Measurements from ENCODE around the gene FAM131C. TPM values are rescaled to one million over a fixed set of nuclear protein-coding genes. Genes with fewer than 3 reads are reported as not detected.

Gene FAM131C
- total and polyA plus RNA-seq, 10 of the 15 experiments (the other 5 are each of a cell fraction or from before 2014, with no cell fraction given) = 0.03 TPM; not detected in 9

GRCh38 chr1:16009030-16009460, 64.4 kb downstream of the FAM131C start:
- SMC1A ChIA-PET (ENCODE audit: uncharacterized antibody, unreplicated experiment) = interaction anchor here (0.7 to 6.5 kb wide), 9 partner anchors 12 to 312 kb away, joined by 3 to 57 read pairs (median 5); no protein-coding TSS in a partner anchor
- H3K36me3 ChIP-seq (ENCODE audit: control insufficient read depth in 2 of 2, insufficient read depth in 2 of 2, low read length in 1 of 2) = no peaks in the 10 kb centered on the region
- WGBS (ENCODE audit: insufficient coverage, insufficient replicate concordance, low lambda C conversion rate, missing lambda C conversion rate) = 0% methylated on average over 4 of the region's 4 CpGs
- H3K4me2 ChIP-seq (ENCODE audit: control insufficient read depth, insufficient read depth) = no peak overlapping the region
- BruUV-seq (replicated peaks) = no TSS peak
- no peak overlapping the region for H2AFZ ChIP-seq (ENCODE audit: control insufficient read depth, low read depth, low read length)
- no peak overlapping the region for H3K9ac ChIP-seq (ENCODE audit: control insufficient read depth, insufficient read depth, low read length)
- peak; percentile 84 for FAIRE-seq
- RAD21 ChIA-PET (ENCODE audit: unreplicated experiment) = interaction anchor here (1.0 to 4.2 kb wide), 7 partner anchors 11 to 215 kb away, joined by 3 to 26 read pairs (median 6); no protein-coding TSS in a partner anchor
- peaks cover 34% of the 10 kb centered on the region for H3K4me1 ChIP-seq (ENCODE audit: control insufficient read depth, insufficient read depth, low read length)
- no peaks in the 10 kb centered on the region for H4K20me1 ChIP-seq (ENCODE audit: control insufficient read depth, insufficient read depth)
- CTCF ChIA-PET = interaction anchor here (0.5 to 7.5 kb wide), 25 partner anchors 8 to 347 kb away, joined by 3 to 81 read pairs (median 4); partner anchors contain the start of genes CLCNKA and HSPB7
- in situ Hi-C loops (cut with MboI) (no loop called here), intact Hi-C loops (cut with micrococcal nuclease; ENCODE audit: unreplicated experiment) (loop anchor here (1.0 to 5.0 kb wide), 4 partner anchors 24 to 207 kb away; no protein-coding TSS in a partner anchor)
- no peaks in the 10 kb centered on the region for H3K79me2 ChIP-seq (ENCODE audit: control insufficient read depth, insufficient read depth, low read length)
- no peaks in the 10 kb centered on the region for H3K9me3 ChIP-seq (replicated peaks; ENCODE audit: control insufficient read depth, insufficient read depth, low read length)
- H3K27me3 ChIP-seq (replicated peaks in 1 of 2; ENCODE audit: control insufficient read depth in 2 of 2, insufficient read depth in 2 of 2, low read length in 1 of 2) = no peaks in the 10 kb centered on the region; a peak in 1 of 4 replicates
- ATAC-seq = peak; percentile 55
- no peak for DNase-seq (ENCODE audit: low read depth, low spot score)
- no peak for TF ChIP-seq POLR2AphosphoS2 (IDR thresholded peaks at IDR 0.05; ENCODE audit: low read depth, low read length)
- TF ChIP-seq YY1 (IDR thresholded peaks at IDR 0.05; ENCODE audit: low read depth, low read length) = 0 out of 2 replicates have a peak, but pooled peaks have one; percentile 53
- TF ChIP-seq SPI1 (IDR thresholded peaks at IDR 0.05; ENCODE audit: borderline replicate concordance, insufficient read depth, low read depth, low read length) = no peak
- 0 out of 2 replicates have a peak, but pooled peaks have one; percentile 11 for TF ChIP-seq TBL1XR1 (IDR thresholded peaks at IDR 0.05; ENCODE audit: low read depth, low read length)
- TF ChIP-seq RAD21 (IDR thresholded peaks at IDR 0.05; ENCODE audit: insufficient read depth, low read depth, low read length) = peak; percentile 94
- TF ChIP-seq SIN3A (IDR thresholded peaks at IDR 0.05; ENCODE audit: low read depth, low read length) = no peak
- peak; percentile 93 to 97 (median 93) for TF ChIP-seq CTCF (IDR thresholded peaks at IDR 0.05 in 2 of 3, conservative IDR thresholded peaks at IDR 0.05 in 1 of 3; ENCODE audit: control insufficient read depth in 2 of 3, extremely low read depth in 1 of 3, insufficient read depth in 1 of 3, low read depth in 3 of 3, low read length in 3 of 3)
- peak; percentile 36 for TF ChIP-seq RUNX3 (IDR thresholded peaks at IDR 0.05; ENCODE audit: low read length)
- TF ChIP-seq SMC3 (IDR thresholded peaks at IDR 0.05; ENCODE audit: borderline replicate concordance, low read length) = peak; percentile 91
- H3K27ac ChIP-seq (ENCODE audit: control insufficient read depth, insufficient read depth) = no peak overlapping the region
- H3K4me3 ChIP-seq = no peak overlapping the region
- POLR2A ChIA-PET = no interaction called here

Other genes with a start within 250 kb of the FAM131C start
Only the 7 nearest of the 9 such genes appear.
- gene ZBTB17, start 97.5 kb downstream of the FAM131C start, total RNA-seq (2014; rRNA removed) = 45.2 and 49.8 TPM in 2 replicates
- gene ZBTB17, start 97.5 kb downstream of the FAM131C start, total RNA-seq (2014; rRNA removed; fragmentation: Illumina TruSeq; extraction: Trizol) = 19.5 and 22.2 TPM in 2 replicates
- 51.0 and 59.4 TPM in 2 replicates for gene ZBTB17, start 97.5 kb downstream of the FAM131C start, total RNA-seq (2021)
- gene ZBTB17, start 97.5 kb downstream of the FAM131C start, polyA plus RNA-seq (2011; rRNA removed) = 19.4 and 40.4 TPM in 2 replicates
- gene ZBTB17, start 97.5 kb downstream of the FAM131C start, polyA plus RNA-seq (2014; fragmentation: Illumina TruSeq; extraction: Trizol) = 3.9 and 11.1 TPM in 2 replicates
- gene ZBTB17, start 97.5 kb downstream of the FAM131C start, polyA plus RNA-seq (2014; fragmentation: Nextera tagmentation; extraction: Ambion mirVana) = 1 to 10 TPM in 1 of 2 experiments, under 1 TPM in 1; 0.87 to 4.3 TPM
- gene ZBTB17, start 97.5 kb downstream of the FAM131C start, polyA plus RNA-seq (2014; rRNA removed) = 43.7 and 59.6 TPM in 2 replicates
- gene ZBTB17, start 97.5 kb downstream of the FAM131C start, polyA plus RNA-seq (2016; fragmentation: Nextera tagmentation; extraction: Ambion mirVana) = 10 to 100 TPM; 36.9 to 44.1 TPM
- not detected in 2 replicates for gene SRARP, start 69.4 kb downstream of the FAM131C start, total RNA-seq (2014; rRNA removed)
- not detected in 2 replicates for gene SRARP, start 69.4 kb downstream of the FAM131C start, total RNA-seq (2014; rRNA removed; fragmentation: Illumina TruSeq; extraction: Trizol)
- not detected in 2 replicates for gene SRARP, start 69.4 kb downstream of the FAM131C start, total RNA-seq (2021)
- gene SRARP, start 69.4 kb downstream of the FAM131C start, polyA plus RNA-seq (2011; rRNA removed) = 0.03 TPM in 1 of 2 replicates, not detected in the other
- not detected in 2 replicates for gene SRARP, start 69.4 kb downstream of the FAM131C start, polyA plus RNA-seq (2014; fragmentation: Illumina TruSeq; extraction: Trizol)
- gene SRARP, start 69.4 kb downstream of the FAM131C start, polyA plus RNA-seq (2014; fragmentation: Nextera tagmentation; extraction: Ambion mirVana) = not detected
- gene SRARP, start 69.4 kb downstream of the FAM131C start, polyA plus RNA-seq (2014; rRNA removed) = 0.06 TPM in 1 of 2 replicates, not detected in the other
- gene SRARP, start 69.4 kb downstream of the FAM131C start, polyA plus RNA-seq (2016; fragmentation: Nextera tagmentation; extraction: Ambion mirVana) = not detected
- gene HSPB7, start 55.6 kb downstream of the FAM131C start, total RNA-seq (2014; rRNA removed) = not detected in 2 replicates
- gene HSPB7, start 55.6 kb downstream of the FAM131C start, total RNA-seq (2014; rRNA removed; fragmentation: Illumina TruSeq; extraction: Trizol) = not detected in 2 replicates
- gene HSPB7, start 55.6 kb downstream of the FAM131C start, total RNA-seq (2021) = 0.21 TPM in 1 of 2 replicates, not detected in the other
- gene HSPB7, start 55.6 kb downstream of the FAM131C start, polyA plus RNA-seq (2011; rRNA removed) = not detected in 2 replicates
- not detected in 2 replicates for gene HSPB7, start 55.6 kb downstream of the FAM131C start, polyA plus RNA-seq (2014; fragmentation: Illumina TruSeq; extraction: Trizol)
- not detected for gene HSPB7, start 55.6 kb downstream of the FAM131C start, polyA plus RNA-seq (2014; fragmentation: Nextera tagmentation; extraction: Ambion mirVana)
- gene HSPB7, start 55.6 kb downstream of the FAM131C start, polyA plus RNA-seq (2014; rRNA removed) = not detected in 2 replicates
- gene HSPB7, start 55.6 kb downstream of the FAM131C start, polyA plus RNA-seq (2016; fragmentation: Nextera tagmentation; extraction: Ambion mirVana) = under 1 TPM in 1 of 2 experiments, not detected in 1; 0.34 TPM
- not detected in 2 replicates for gene CLCNKA, start 51.6 kb downstream of the FAM131C start, total RNA-seq (2014; rRNA removed)
- gene CLCNKA, start 51.6 kb downstream of the FAM131C start, total RNA-seq (2014; rRNA removed; fragmentation: Illumina TruSeq; extraction: Trizol) = not detected in 2 replicates
- 0.08 TPM in 1 of 2 replicates, not detected in the other for gene CLCNKA, start 51.6 kb downstream of the FAM131C start, total RNA-seq (2021)
- gene CLCNKA, start 51.6 kb downstream of the FAM131C start, polyA plus RNA-seq (2011; rRNA removed) = 0.05 and 0.06 TPM in 2 replicates
- not detected in 2 replicates for gene CLCNKA, start 51.6 kb downstream of the FAM131C start, polyA plus RNA-seq (2014; fragmentation: Illumina TruSeq; extraction: Trizol)
- gene CLCNKA, start 51.6 kb downstream of the FAM131C start, polyA plus RNA-seq (2014; fragmentation: Nextera tagmentation; extraction: Ambion mirVana) = under 1 TPM in 1 of 2 experiments, not detected in 1; 0.02 TPM
- 0.10 and 0.23 TPM in 2 replicates for gene CLCNKA, start 51.6 kb downstream of the FAM131C start, polyA plus RNA-seq (2014; rRNA removed)
- under 1 TPM in 1 of 2 experiments, not detected in 1; 0.15 TPM for gene CLCNKA, start 51.6 kb downstream of the FAM131C start, polyA plus RNA-seq (2016; fragmentation: Nextera tagmentation; extraction: Ambion mirVana)
- not detected in 2 replicates for gene CLCNKB, start 29.9 kb downstream of the FAM131C start, total RNA-seq (2014; rRNA removed)
- gene CLCNKB, start 29.9 kb downstream of the FAM131C start, total RNA-seq (2014; rRNA removed; fragmentation: Illumina TruSeq; extraction: Trizol) = not detected in 2 replicates
- not detected in 2 replicates for gene CLCNKB, start 29.9 kb downstream of the FAM131C start, total RNA-seq (2021)
- not detected in 2 replicates for gene CLCNKB, start 29.9 kb downstream of the FAM131C start, polyA plus RNA-seq (2011; rRNA removed)
- gene CLCNKB, start 29.9 kb downstream of the FAM131C start, polyA plus RNA-seq (2014; fragmentation: Illumina TruSeq; extraction: Trizol) = not detected in 2 replicates
- gene CLCNKB, start 29.9 kb downstream of the FAM131C start, polyA plus RNA-seq (2014; fragmentation: Nextera tagmentation; extraction: Ambion mirVana) = under 1 TPM in 1 of 2 experiments, not detected in 1; 0.05 TPM
- not detected in 2 replicates for gene CLCNKB, start 29.9 kb downstream of the FAM131C start, polyA plus RNA-seq (2014; rRNA removed)
- gene CLCNKB, start 29.9 kb downstream of the FAM131C start, polyA plus RNA-seq (2016; fragmentation: Nextera tagmentation; extraction: Ambion mirVana) = not detected
- 0.16 and 0.28 TPM in 2 replicates for gene EPHA2, start 82.4 kb upstream of the FAM131C start, total RNA-seq (2014; rRNA removed)
- 0.05 and 0.09 TPM in 2 replicates for gene EPHA2, start 82.4 kb upstream of the FAM131C start, total RNA-seq (2014; rRNA removed; fragmentation: Illumina TruSeq; extraction: Trizol)
- gene EPHA2, start 82.4 kb upstream of the FAM131C start, total RNA-seq (2021) = 0.32 and 0.51 TPM in 2 replicates
- gene EPHA2, start 82.4 kb upstream of the FAM131C start, polyA plus RNA-seq (2011; rRNA removed) = 0.06 and 0.27 TPM in 2 replicates
- 0.12 and 0.24 TPM in 2 replicates for gene EPHA2, start 82.4 kb upstream of the FAM131C start, polyA plus RNA-seq (2014; fragmentation: Illumina TruSeq; extraction: Trizol)
- gene EPHA2, start 82.4 kb upstream of the FAM131C start, polyA plus RNA-seq (2014; fragmentation: Nextera tagmentation; extraction: Ambion mirVana) = not detected
- gene EPHA2, start 82.4 kb upstream of the FAM131C start, polyA plus RNA-seq (2014; rRNA removed) = 0.04 and 0.16 TPM in 2 replicates
- gene EPHA2, start 82.4 kb upstream of the FAM131C start, polyA plus RNA-seq (2016; fragmentation: Nextera tagmentation; extraction: Ambion mirVana) = under 1 TPM; 0.19 to 0.37 TPM
- 0.49 and 0.56 TPM in 2 replicates for gene ARHGEF19, start 139.0 kb upstream of the FAM131C start, total RNA-seq (2014; rRNA removed)
- gene ARHGEF19, start 139.0 kb upstream of the FAM131C start, total RNA-seq (2014; rRNA removed; fragmentation: Illumina TruSeq; extraction: Trizol) = 0.40 and 0.60 TPM in 2 replicates
- gene ARHGEF19, start 139.0 kb upstream of the FAM131C start, total RNA-seq (2021) = 2.0 and 2.5 TPM in 2 replicates
- 1.2 and 1.6 TPM in 2 replicates for gene ARHGEF19, start 139.0 kb upstream of the FAM131C start, polyA plus RNA-seq (2011; rRNA removed)
- 0.22 and 0.38 TPM in 2 replicates for gene ARHGEF19, start 139.0 kb upstream of the FAM131C start, polyA plus RNA-seq (2014; fragmentation: Illumina TruSeq; extraction: Trizol)
- gene ARHGEF19, start 139.0 kb upstream of the FAM131C start, polyA plus RNA-seq (2014; fragmentation: Nextera tagmentation; extraction: Ambion mirVana) = under 1 TPM in 1 of 2 experiments, not detected in 1; 0.15 TPM
- gene ARHGEF19, start 139.0 kb upstream of the FAM131C start, polyA plus RNA-seq (2014; rRNA removed) = 2.2 and 2.9 TPM in 2 replicates
- gene ARHGEF19, start 139.0 kb upstream of the FAM131C start, polyA plus RNA-seq (2016; fragmentation: Nextera tagmentation; extraction: Ambion mirVana) = 1 to 10 TPM in 1 of 2 experiments, under 1 TPM in 1; 0.67 to 1.2 TPM

Data from GM12878 (cell line).